B cell (primary cell): ENCODE measurements around the gene RBM45.

Experiments
- EZH2 ChIP-seq: IDR thresholded peaks from 2 replicates; pipeline ENCODE4 v1.6.1; 2012; ENCODE audit warnings: borderline replicate concordance, low read depth, mild to moderate bottlenecking, moderate library complexity, low read length; ENCODE audit not compliant: insufficient read depth, poor library complexity, severe bottlenecking
- TF ChIP-seq, protein P1 (sequence below): fragments of 200-600 bp; IDR thresholded peaks from one replicate; pipeline ENCODE4 v1.8.0; 2022; ENCODE audit warnings: antibody characterized with exemption, mild to moderate bottlenecking

DNA sequence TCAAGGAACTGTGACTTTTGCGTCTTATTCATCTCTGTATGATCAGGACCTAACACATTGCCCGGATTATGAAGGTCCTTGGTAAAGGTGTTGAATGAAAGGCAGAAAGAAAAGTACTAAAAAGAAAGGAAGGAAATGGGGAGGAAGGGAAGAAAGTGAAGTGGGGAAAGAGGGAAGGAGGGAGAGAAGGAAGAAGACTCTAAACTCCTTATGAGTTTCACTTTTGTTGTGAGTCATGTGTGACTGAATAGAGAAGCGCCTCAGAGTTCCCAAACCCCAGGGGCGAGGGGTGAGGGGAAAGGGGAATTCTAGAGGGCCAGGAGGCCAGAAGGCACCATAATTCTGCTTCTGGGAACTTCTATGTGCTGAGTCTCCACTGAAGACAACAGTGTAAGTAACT lies 51.2 kb downstream of the RBM45 start:
- TF ChIP-seq, protein P1, sequence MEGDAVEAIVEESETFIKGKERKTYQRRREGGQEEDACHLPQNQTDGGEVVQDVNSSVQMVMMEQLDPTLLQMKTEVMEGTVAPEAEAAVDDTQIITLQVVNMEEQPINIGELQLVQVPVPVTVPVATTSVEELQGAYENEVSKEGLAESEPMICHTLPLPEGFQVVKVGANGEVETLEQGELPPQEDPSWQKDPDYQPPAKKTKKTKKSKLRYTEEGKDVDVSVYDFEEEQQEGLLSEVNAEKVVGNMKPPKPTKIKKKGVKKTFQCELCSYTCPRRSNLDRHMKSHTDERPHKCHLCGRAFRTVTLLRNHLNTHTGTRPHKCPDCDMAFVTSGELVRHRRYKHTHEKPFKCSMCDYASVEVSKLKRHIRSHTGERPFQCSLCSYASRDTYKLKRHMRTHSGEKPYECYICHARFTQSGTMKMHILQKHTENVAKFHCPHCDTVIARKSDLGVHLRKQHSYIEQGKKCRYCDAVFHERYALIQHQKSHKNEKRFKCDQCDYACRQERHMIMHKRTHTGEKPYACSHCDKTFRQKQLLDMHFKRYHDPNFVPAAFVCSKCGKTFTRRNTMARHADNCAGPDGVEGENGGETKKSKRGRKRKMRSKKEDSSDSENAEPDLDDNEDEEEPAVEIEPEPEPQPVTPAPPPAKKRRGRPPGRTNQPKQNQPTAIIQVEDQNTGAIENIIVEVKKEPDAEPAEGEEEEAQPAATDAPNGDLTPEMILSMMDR = no peak
- TF ChIP-seq EZH2 = no peak
